ENCODE measurements around the gene SBK3.

The SBK3 gene

DNA sequence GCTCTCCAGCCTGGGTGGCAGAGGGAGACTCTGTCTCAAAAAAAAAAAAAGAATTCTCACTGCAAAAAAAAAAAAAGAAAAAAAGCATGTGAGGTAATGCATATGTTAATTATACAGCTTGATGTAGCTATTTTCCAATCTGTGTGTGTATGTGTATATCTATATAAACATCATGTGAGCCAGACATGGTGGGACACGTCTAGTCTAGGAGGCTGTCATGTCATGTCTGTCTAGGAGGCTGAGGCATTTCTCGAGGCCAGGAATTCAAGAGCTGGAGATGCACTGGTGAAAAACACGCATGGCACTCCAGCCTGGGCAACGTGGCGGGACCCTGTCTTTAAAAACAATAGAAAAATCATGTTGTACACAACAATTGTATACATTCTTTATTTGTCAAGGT is 6.9 kb upstream of the SBK3 start:
- TF ChIP-seq, protein P1, sequence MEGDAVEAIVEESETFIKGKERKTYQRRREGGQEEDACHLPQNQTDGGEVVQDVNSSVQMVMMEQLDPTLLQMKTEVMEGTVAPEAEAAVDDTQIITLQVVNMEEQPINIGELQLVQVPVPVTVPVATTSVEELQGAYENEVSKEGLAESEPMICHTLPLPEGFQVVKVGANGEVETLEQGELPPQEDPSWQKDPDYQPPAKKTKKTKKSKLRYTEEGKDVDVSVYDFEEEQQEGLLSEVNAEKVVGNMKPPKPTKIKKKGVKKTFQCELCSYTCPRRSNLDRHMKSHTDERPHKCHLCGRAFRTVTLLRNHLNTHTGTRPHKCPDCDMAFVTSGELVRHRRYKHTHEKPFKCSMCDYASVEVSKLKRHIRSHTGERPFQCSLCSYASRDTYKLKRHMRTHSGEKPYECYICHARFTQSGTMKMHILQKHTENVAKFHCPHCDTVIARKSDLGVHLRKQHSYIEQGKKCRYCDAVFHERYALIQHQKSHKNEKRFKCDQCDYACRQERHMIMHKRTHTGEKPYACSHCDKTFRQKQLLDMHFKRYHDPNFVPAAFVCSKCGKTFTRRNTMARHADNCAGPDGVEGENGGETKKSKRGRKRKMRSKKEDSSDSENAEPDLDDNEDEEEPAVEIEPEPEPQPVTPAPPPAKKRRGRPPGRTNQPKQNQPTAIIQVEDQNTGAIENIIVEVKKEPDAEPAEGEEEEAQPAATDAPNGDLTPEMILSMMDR (IDR thresholded peaks at IDR 0.05; ENCODE audit: extremely low read depth, missing control alignments): no peak
- DNase-seq (ENCODE audit: low spot score): no peak

DNA sequence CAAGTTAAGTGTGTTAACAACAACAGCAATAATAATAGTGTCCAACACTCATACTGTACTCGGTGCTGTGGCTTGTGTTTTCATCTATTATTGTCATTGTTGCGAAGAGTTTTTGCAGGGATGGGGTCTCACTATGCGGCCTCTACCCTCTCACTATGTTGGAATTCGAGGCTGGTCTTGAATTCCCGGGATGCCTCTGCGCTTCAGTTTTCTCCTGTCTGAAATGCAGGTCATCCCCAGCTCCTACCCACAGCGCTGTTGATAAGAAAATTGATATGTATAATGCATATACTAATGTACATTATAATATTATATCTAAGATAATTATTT is 4.9 kb upstream of the SBK3 start:
- DNase-seq (ENCODE audit: low spot score): no peak

DNA sequence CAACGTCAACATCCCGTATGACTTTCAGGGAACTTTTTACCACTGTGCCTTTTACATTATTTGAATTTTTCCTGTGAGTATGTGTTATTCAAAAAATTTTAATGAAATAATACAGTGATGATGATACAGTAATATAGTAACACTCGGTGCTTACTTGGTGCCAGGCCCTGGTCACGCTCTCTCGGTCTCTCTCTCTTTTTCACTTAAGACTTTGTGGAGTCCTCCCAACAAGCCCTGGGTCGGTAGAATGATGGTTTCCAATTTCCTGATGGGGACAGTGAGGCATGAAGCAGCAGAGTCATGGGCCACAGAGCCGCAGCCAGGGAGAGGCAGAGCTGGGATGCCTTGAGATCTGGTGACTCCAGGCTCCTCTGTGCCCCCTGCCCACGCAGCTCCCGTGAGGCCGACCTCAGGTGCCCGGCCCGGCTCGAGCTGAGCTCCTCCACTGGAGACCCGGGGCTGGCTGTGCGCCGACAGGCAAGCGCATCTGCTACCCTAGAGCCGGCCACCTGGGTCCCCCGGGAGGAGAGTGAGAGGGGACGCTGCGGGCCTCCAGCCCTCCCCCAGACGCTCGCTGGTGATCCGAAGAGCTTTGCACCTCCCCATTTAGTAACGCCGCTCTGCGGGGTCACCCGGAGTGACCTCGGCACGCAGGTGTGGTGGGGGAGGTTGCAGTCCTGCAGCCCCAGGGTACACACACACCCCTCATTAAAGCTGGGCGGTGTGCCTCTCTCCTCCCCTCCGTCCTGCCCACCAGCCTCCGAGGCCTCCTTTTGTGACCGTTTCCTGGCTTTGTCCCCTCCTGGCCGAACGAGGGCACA is 4.4 kb upstream of the SBK3 start:
- TF ChIP-seq, protein P1 (IDR thresholded peaks at IDR 0.05; ENCODE audit: extremely low read depth, missing control alignments): no peak
- no peak for DNase-seq (ENCODE audit: low spot score)

More for the DNA sequence above, 4.9 kb upstream of the SBK3 start:
- TF ChIP-seq, protein P1 (IDR thresholded peaks at IDR 0.05; ENCODE audit: extremely low read depth, missing control alignments): no peak

DNA sequence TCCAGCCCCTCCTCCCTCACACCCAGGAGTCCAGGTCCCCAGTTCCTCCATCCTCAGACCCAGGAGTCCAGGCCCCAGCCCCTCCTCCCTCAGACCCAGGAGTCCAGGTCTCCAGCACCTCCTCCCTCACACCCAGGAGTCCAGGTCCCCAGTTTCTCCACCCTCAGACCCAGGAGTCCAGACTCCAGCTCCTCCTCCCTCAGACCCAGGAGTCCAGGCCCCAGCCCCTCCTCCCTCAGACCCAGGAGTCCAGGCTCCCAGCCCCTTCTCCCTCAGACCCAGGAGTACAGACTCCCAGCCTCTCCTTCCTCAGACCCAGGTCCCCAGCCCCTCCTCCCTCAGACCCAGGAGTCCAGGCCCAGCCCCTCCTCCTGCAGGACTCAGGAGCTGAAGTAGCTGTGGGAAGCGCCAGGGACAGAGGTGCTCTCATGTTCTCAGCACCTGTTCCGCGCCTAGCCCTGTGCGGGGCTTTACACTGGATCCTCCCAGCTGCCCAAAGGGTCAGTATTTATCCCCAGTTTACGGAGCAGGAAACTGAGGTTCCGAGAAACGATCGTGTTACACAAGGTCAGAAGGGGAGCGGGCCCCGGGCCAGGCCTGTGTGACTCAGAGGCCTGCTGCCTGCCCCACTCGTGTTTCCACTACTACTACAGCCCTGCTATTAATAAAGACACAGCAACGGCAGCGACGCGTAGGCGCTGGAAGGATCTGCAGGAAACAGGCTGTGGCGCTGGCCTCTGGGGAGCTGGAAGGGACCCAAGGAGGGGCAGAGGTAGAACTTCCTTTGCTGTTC is 1.7 kb upstream of the SBK3 start:
- TF ChIP-seq, protein P1 (IDR thresholded peaks at IDR 0.05; ENCODE audit: extremely low read depth, missing control alignments): no peak
- no peak for DNase-seq (ENCODE audit: low spot score)

DNA sequence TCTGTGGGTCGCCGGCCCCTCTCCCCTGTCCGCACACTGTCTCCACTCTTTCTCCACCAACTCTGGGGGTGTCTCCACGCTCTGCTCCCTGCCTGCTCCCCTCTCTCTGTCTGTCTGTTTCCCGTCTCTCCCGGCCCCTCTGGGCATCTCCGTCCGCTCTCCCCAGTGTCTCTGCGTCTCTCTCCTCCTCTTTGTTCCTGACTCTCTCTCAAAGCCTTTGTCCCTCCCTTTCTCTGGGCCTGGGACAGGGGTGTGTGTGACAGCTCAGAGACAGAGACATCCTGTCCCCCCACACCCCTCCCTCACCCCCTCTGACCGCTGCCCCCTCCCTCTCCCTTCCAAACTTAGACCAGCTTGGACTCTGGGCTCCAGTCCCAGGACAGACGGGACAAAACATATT is 668 bp upstream of the SBK3 start:
- TF ChIP-seq, protein P1 (IDR thresholded peaks at IDR 0.05; ENCODE audit: extremely low read depth, missing control alignments): no peak
- DNase-seq (ENCODE audit: low spot score): no peak

DNA sequence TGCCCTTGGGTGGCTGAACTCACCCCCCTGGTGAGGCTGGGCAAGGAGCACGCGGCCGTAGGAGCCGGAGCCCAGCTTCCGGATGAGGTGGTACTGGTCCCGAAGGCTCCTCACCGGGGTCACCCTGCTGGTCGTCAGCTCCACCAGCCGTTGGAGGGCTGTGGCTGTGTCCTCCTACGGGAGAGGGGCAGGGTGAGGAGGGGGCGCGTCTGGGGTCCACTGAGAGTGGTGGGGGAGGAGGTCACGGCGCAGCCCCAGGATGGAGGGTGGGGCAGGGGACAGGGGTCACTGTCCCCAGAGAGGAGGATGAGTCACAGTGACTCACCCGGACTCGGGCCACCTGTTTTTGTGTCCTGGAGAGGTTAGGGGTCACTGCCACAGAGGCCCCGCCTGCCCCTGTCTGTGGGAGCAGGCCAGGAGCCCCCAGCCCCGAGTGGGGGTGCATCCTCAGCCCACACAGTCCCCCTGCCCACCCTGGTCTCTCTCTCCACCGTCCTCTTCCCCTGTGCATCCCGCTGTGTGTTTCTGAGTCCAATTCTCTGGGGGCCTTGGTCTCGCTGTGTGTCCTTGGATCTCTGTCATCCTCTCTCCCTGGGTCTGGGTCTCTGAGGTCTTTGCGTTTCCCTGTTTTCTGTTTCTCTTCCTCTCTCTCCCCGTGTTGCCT is 435 bp downstream of the SBK3 start:
- TF ChIP-seq, protein P1 (IDR thresholded peaks at IDR 0.05; ENCODE audit: extremely low read depth, missing control alignments): no peak
- DNase-seq (ENCODE audit: low spot score): no peak

DNA sequence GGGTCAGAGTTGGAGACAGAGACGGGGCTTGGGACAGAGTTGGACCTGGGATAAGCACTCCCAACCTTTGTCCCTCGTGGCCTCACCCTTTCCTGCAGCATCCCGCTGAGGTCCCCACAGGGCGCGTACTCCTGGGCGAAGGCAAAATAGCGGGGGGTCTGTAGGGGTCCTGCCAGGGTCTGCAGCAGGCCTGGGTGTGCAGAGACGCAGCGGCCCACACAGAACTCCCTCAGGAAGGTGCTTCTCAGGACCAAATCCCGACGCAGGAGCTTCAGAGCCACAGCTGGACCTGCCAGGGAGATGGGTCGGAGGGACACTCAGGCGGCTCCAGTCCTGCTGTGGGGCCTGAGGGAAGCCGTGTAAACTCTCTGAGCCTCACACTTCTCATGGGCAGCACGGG is 1.3 kb downstream of the SBK3 start:
- DNase-seq (ENCODE audit: low spot score): no peak
- TF ChIP-seq, protein P1 (IDR thresholded peaks at IDR 0.05; ENCODE audit: extremely low read depth, missing control alignments): no peak
